NCI-H446 treated with DMSO at 0.1 percent for 48 hours (cell line): ENCODE results near the gene KIFBP.
"Not testable (repeated sequence)": the region's sequence is repeated elsewhere in the genome, so short reads cannot be mapped to it uniquely, and the experiment has no call there.

ENCODE experiments used
- DNase-seq: peaks from one replicate; lab custom pipeline; 2025; lab: John Stamatoyannopoulos, UW

The KIFBP gene

GRCh38 chr10:68988530-68989316 is at the start of gene KIFBP:
Gene KIFBP (plus strand): TSS chr10:68988803. CDS start chr10:68988833, 30 bp downstream.
- DNase-seq = peak; percentile 83

GRCh38 chr10:68938884-68939283 is 49.7 kb upstream of the KIFBP start:
- no peak for DNase-seq

GRCh38 chr10:68940917-68941316 is 47.7 kb upstream of the KIFBP start:
- DNase-seq = not testable (repeated sequence)

GRCh38 chr10:68950598-68950997 is 38.0 kb upstream of the KIFBP start:
- DNase-seq = no peak

- DNase-seq = no peak
Observed at GRCh38 chr10:68954904-68955303, 33.7 kb upstream of the KIFBP start.

GRCh38 chr10:68955355-68955831 is 33.2 kb upstream of the KIFBP start:
- no peak for DNase-seq

- peak; percentile 72 for DNase-seq
Observed at GRCh38 chr10:68955832-68956532, 32.6 kb upstream of the KIFBP start, which contains the start of gene DDX21. Gene DDX21 (plus strand): TSS chr10:68956170. CDS start chr10:68956226, 56 bp downstream.

GRCh38 chr10:68957284-68957615 is 31.4 kb upstream of the KIFBP start:
- DNase-seq = no peak

GRCh38 chr10:68957654-68958053 is 30.9 kb upstream of the KIFBP start:
- DNase-seq = no peak

- DNase-seq = no peak
Observed at GRCh38 chr10:68959695-68960527, 28.7 kb upstream of the KIFBP start.

- DNase-seq = no peak
Observed at GRCh38 chr10:68963151-68963550, 25.5 kb upstream of the KIFBP start.

- DNase-seq = no peak
Observed at GRCh38 chr10:68973975-68974374, 14.6 kb upstream of the KIFBP start.

GRCh38 chr10:68975936-68976473 is 12.6 kb upstream of the KIFBP start:
- not testable (repeated sequence) for DNase-seq

- not testable (repeated sequence) for DNase-seq
Observed at GRCh38 chr10:68979738-68980137, 8.9 kb upstream of the KIFBP start.

GRCh38 chr10:68981074-68981473 is 7.5 kb upstream of the KIFBP start:
- DNase-seq = no peak

- DNase-seq = no peak
Observed at GRCh38 chr10:68982389-68982788, 6.2 kb upstream of the KIFBP start.

GRCh38 chr10:68987611-68988010 is 992 bp upstream of the KIFBP start:
- DNase-seq = no peak

- DNase-seq = no peak
Observed at GRCh38 chr10:68989317-68989990, 851 bp downstream of the KIFBP start.

GRCh38 chr10:68992636-68993440 is 4.2 kb downstream of the KIFBP start:
- no peak for DNase-seq

- DNase-seq = no peak
Observed at GRCh38 chr10:68997211-68997610, 8.6 kb downstream of the KIFBP start.

- no peak for DNase-seq
Observed at GRCh38 chr10:69004821-69005220, 16.2 kb downstream of the KIFBP start.
